ENCODE results near the gene SPTB. TPM values are rescaled to one million over a fixed set of nuclear protein-coding genes. Genes with fewer than 3 reads are reported as not detected.

Gene SPTB
- polyA plus RNA-seq, 1 donor (not counting 4 experiments of a cell fraction or from before 2014, with no cell fraction given): not detected

DNA sequence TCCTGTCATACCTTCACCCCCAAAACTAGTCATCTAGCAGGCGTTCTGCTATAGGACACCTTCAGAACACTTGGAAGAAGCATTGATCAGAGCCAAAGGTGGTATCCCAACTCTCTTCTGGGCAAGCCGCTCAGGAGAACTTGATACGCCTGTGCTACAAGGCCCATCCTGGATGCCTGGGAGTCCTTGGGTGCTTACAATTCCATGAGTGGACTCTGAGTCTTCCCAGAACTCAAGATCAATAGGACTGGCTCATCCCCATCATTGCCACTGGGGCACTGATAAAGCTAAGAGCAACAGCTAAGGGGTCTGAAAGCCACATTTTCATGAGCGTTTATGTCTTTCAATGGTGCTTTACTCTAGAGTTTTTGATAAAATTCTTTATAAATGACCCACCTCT is 1.9 kb downstream of the SPTB start:
- no peak overlapping the region for H3K9ac ChIP-seq (ENCODE audit: control insufficient read depth, extremely low read depth, insufficient read depth, low read length)
- DNase-seq (ENCODE audit: low read depth, low spot score) (no peak), FAIRE-seq (no peak)
- H3K9me1 ChIP-seq (ENCODE audit: control insufficient read depth, extremely low read depth, insufficient read depth, low read length): no peaks in the 10 kb centered on the region
- no peaks in the 10 kb centered on the region for H3K9me3 ChIP-seq (ENCODE audit: control insufficient read depth, low read depth, low read length)
- TF ChIP-seq, protein P1, sequence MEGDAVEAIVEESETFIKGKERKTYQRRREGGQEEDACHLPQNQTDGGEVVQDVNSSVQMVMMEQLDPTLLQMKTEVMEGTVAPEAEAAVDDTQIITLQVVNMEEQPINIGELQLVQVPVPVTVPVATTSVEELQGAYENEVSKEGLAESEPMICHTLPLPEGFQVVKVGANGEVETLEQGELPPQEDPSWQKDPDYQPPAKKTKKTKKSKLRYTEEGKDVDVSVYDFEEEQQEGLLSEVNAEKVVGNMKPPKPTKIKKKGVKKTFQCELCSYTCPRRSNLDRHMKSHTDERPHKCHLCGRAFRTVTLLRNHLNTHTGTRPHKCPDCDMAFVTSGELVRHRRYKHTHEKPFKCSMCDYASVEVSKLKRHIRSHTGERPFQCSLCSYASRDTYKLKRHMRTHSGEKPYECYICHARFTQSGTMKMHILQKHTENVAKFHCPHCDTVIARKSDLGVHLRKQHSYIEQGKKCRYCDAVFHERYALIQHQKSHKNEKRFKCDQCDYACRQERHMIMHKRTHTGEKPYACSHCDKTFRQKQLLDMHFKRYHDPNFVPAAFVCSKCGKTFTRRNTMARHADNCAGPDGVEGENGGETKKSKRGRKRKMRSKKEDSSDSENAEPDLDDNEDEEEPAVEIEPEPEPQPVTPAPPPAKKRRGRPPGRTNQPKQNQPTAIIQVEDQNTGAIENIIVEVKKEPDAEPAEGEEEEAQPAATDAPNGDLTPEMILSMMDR (optimal IDR thresholded peaks at IDR 0.05 in 1 of 3, IDR thresholded peaks at IDR 0.05 in 1 of 3, conservative IDR thresholded peaks at IDR 0.05 in 1 of 3; ENCODE audit: extremely low read depth in 1 of 3, insufficient read depth in 2 of 3, low read length in 3 of 3): no peak
- no peak for TF ChIP-seq EZH2 (IDR thresholded peaks at IDR 0.05; ENCODE audit: low read length)
- no peak overlapping the region for H3K27ac ChIP-seq (ENCODE audit: control insufficient read depth, insufficient read depth, low read length)
- H3K36me3 ChIP-seq (ENCODE audit: control insufficient read depth in 2 of 2, extremely low read depth in 1 of 2, insufficient read depth in 2 of 2, low read length in 2 of 2): no peaks in the 10 kb centered on the region
- H3K4me2 ChIP-seq (ENCODE audit: control insufficient read depth, extremely low read depth, insufficient read depth, low read depth, low read length): no peak overlapping the region
- H3K79me2 ChIP-seq (ENCODE audit: control insufficient read depth, insufficient read depth, low read length): no peaks in the 10 kb centered on the region
- H3K4me1 ChIP-seq (ENCODE audit: control insufficient read depth, extremely low read depth, insufficient read depth, low read length): peaks cover 4% of the 10 kb centered on the region
- no peaks in the 10 kb centered on the region for H4K20me1 ChIP-seq (ENCODE audit: control insufficient read depth, extremely low read depth, insufficient read depth, low read length)
- dilution Hi-C loops (cut with MboI; ENCODE audit: extremely low pct_ligation_motif_present, low sequenced_read_pairs): no loop called here
- no peak overlapping the region for H2AFZ ChIP-seq (ENCODE audit: control insufficient read depth, low read length)
- peaks cover 55% of the 10 kb centered on the region for H3K27me3 ChIP-seq (ENCODE audit: control insufficient read depth, extremely low read depth, insufficient read depth, low read length)
- H3K4me3 ChIP-seq (ENCODE audit: control insufficient read depth in 2 of 3, extremely low read depth in 1 of 3, insufficient read depth in 2 of 3, low read depth in 1 of 3, low read length in 3 of 3): no peak overlapping the region

DNA sequence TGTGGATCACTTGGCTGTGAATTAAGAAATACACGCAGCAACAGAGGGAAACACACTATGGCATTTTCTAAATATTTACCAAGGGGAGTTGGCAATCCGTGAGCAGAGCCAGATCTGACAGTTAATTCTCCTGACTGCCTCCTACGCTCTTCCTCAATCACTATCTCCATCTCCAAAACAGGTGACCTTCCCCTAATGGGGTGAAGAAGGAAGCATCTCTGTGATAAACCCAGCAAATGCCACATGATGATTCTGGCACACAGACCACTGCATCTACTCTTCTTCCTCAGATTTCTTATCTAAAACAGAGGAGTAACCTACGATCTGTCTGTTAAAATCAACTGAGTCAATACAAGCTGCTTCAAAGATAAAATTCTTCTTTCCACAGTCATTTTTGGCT is 4.4 kb downstream of the SPTB start:
- H2AFZ ChIP-seq (ENCODE audit: control insufficient read depth, low read length): no peak overlapping the region
- no peaks in the 10 kb centered on the region for H3K4me1 ChIP-seq (ENCODE audit: control insufficient read depth, extremely low read depth, insufficient read depth, low read length)
- no peaks in the 10 kb centered on the region for H3K79me2 ChIP-seq (ENCODE audit: control insufficient read depth, insufficient read depth, low read length)
- no peak overlapping the region for H3K9ac ChIP-seq (ENCODE audit: control insufficient read depth, extremely low read depth, insufficient read depth, low read length)
- dilution Hi-C loops (cut with MboI; ENCODE audit: extremely low pct_ligation_motif_present, low sequenced_read_pairs): no loop called here
- H3K4me3 ChIP-seq (ENCODE audit: control insufficient read depth in 2 of 3, extremely low read depth in 1 of 3, insufficient read depth in 2 of 3, low read depth in 1 of 3, low read length in 3 of 3): no peak overlapping the region
- no peaks in the 10 kb centered on the region for H3K36me3 ChIP-seq (ENCODE audit: control insufficient read depth in 2 of 2, extremely low read depth in 1 of 2, insufficient read depth in 2 of 2, low read length in 2 of 2)
- peaks cover 35% of the 10 kb centered on the region for H3K27me3 ChIP-seq (ENCODE audit: control insufficient read depth, extremely low read depth, insufficient read depth, low read length)
- DNase-seq (ENCODE audit: low read depth, low spot score): no peak
- H4K20me1 ChIP-seq (ENCODE audit: control insufficient read depth, extremely low read depth, insufficient read depth, low read length): no peaks in the 10 kb centered on the region
- peaks cover 3% of the 10 kb centered on the region for H3K9me3 ChIP-seq (ENCODE audit: control insufficient read depth, low read depth, low read length)
- TF ChIP-seq, protein P1 (optimal IDR thresholded peaks at IDR 0.05 in 1 of 3, IDR thresholded peaks at IDR 0.05 in 1 of 3, conservative IDR thresholded peaks at IDR 0.05 in 1 of 3; ENCODE audit: extremely low read depth in 1 of 3, insufficient read depth in 2 of 3, low read length in 3 of 3): no peak
- FAIRE-seq: no peak
- no peaks in the 10 kb centered on the region for H3K9me1 ChIP-seq (ENCODE audit: control insufficient read depth, extremely low read depth, insufficient read depth, low read length)
- H3K27ac ChIP-seq (ENCODE audit: control insufficient read depth, insufficient read depth, low read length): no peak overlapping the region
- no peak overlapping the region for H3K4me2 ChIP-seq (ENCODE audit: control insufficient read depth, extremely low read depth, insufficient read depth, low read depth, low read length)

All from keratinocyte (primary cell).